ENCODE results near the gene ARID5B.

GRCh38 chr10:61943674-61944378 is 42.3 kb downstream of the ARID5B start:
- no peak for TF ChIP-seq POLR2A (IDR thresholded peaks at IDR 0.05; ENCODE audit: low read depth, low read length)
- TF ChIP-seq, protein P1, sequence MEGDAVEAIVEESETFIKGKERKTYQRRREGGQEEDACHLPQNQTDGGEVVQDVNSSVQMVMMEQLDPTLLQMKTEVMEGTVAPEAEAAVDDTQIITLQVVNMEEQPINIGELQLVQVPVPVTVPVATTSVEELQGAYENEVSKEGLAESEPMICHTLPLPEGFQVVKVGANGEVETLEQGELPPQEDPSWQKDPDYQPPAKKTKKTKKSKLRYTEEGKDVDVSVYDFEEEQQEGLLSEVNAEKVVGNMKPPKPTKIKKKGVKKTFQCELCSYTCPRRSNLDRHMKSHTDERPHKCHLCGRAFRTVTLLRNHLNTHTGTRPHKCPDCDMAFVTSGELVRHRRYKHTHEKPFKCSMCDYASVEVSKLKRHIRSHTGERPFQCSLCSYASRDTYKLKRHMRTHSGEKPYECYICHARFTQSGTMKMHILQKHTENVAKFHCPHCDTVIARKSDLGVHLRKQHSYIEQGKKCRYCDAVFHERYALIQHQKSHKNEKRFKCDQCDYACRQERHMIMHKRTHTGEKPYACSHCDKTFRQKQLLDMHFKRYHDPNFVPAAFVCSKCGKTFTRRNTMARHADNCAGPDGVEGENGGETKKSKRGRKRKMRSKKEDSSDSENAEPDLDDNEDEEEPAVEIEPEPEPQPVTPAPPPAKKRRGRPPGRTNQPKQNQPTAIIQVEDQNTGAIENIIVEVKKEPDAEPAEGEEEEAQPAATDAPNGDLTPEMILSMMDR (conservative IDR thresholded peaks at IDR 0.05; ENCODE audit: low read depth, low read length): 0 out of 2 replicates have a peak, but pooled peaks have one; percentile 9
- TF ChIP-seq MAFK (IDR thresholded peaks at IDR 0.05; ENCODE audit: low read depth, low read length): no peak
- no peak for TF ChIP-seq RCOR1 (IDR thresholded peaks at IDR 0.05; ENCODE audit: insufficient replicate concordance, low read length)
- no peak for TF ChIP-seq RFX5 (IDR thresholded peaks at IDR 0.05; ENCODE audit: low read depth, low read length)
- TF ChIP-seq FOS (IDR thresholded peaks at IDR 0.05; ENCODE audit: low read depth, low read length): no peak
- no peak for TF ChIP-seq SMC3 (IDR thresholded peaks at IDR 0.05; ENCODE audit: low read depth, low read length)
- TF ChIP-seq MAZ (IDR thresholded peaks at IDR 0.05; ENCODE audit: borderline replicate concordance, low read depth, low read length): no peak
